Kidney (tissue), 14 donors: Measurements from ENCODE around the gene RASA2. TPM values are rescaled to one million over a fixed set of nuclear protein-coding genes. Genes with fewer than 3 reads are reported as not detected.
"Not testable (repeated sequence)": the region's sequence is repeated elsewhere in the genome, so short reads cannot be mapped to it uniquely, and the experiment has no call there.

Source experiments
- DNase-seq, 5 donors: peaks; one replicate each; pipeline ENCODE4 v3.0.0-alpha.2; 2013 to 2020
- FAIRE-seq: peaks from 2 replicates; lab custom pipeline; 2012; peaks lifted over from hg19 to GRCh38; lab: Jason Lieb, UNC
- H3K27ac ChIP-seq, 2 donors: one replicate each; pipeline ENCODE4 v1.7.0; 2013; ENCODE audit warnings: low read depth in 2 of 2, low read length in 2 of 2, inconsistent platforms in 1 of 2
- H3K27me3 ChIP-seq: one replicate; pipeline ENCODE4 v1.7.1; 2013; ENCODE audit warnings: low read length, inconsistent platforms; ENCODE audit not compliant: control insufficient read depth, insufficient read depth
- H3K36me3 ChIP-seq, 3 donors: one replicate each; pipeline versions ENCODE4 v1.7.0 to v1.7.1; 2013; ENCODE audit warnings: low read length in 3 of 3, control low read depth in 1 of 3, inconsistent platforms in 1 of 3; ENCODE audit not compliant: insufficient read depth in 3 of 3, control insufficient read depth in 2 of 3
- H3K4me1 ChIP-seq, 3 donors: one replicate each; pipeline versions ENCODE4 v1.7.0 to v1.7.1; 2013; ENCODE audit warnings: low read length in 3 of 3, inconsistent platforms in 1 of 3, low read depth in 1 of 3; ENCODE audit not compliant: control insufficient read depth in 2 of 3, insufficient read depth in 2 of 3
- H3K4me3 ChIP-seq, 3 donors: one replicate each; pipeline versions ENCODE4 v1.7.0 to v1.8.1; 2013; ENCODE audit warnings: low read length in 3 of 3, control low read depth in 1 of 3, inconsistent platforms in 1 of 3
- H3K9ac ChIP-seq, 3 donors: one replicate each; pipeline versions ENCODE4 v1.7.0 to v1.7.1; 2013; ENCODE audit warnings: low read length in 3 of 3, control low read depth in 1 of 3, inconsistent platforms in 1 of 3
- H3K9me3 ChIP-seq, 3 donors: one replicate each; pipeline versions ENCODE4 v1.7.0 to v1.7.1; 2013; ENCODE audit warnings: low read length in 3 of 3, control low read depth in 1 of 3, inconsistent platforms in 1 of 3; ENCODE audit not compliant: control insufficient read depth in 2 of 3, insufficient read depth in 1 of 3
- intact Hi-C: fragments of 100-400 bp; cut with DNase I; formaldehyde crosslinking; loops from one replicate; pipeline ENCODE4 v1.11.1; 2022
- polyA plus RNA-seq: library from polyadenylated mRNA; stranded (reverse); fragments of 350-450 nt; fragmentation: Illumina TruSeq; extraction: RNeasy Lipid Tissue Mini Kit (QIAGEN cat#74804); gene quantifications from one replicate; pipeline ENCODE4 v1.2.3, GENCODE V29; 2014; ENCODE audit warnings: low read depth, low replicate concordance; ENCODE audit not compliant: insufficient read depth
- total RNA-seq: library from RNA; stranded (reverse); fragmentation: NEBNext Ultra II Directional; extraction: Animal tissue kit (Norgen Biotek cat#: 25700); gene quantifications from one replicate; pipeline ENCODE4 v1.2.1, GENCODE V29; 2021
- TF ChIP-seq, protein P1 (sequence below): IDR thresholded peaks from 3 replicates; pipeline ENCODE4 v1.5.1; 2012; ENCODE audit warnings: mild to moderate bottlenecking, moderate library complexity, borderline replicate concordance; ENCODE audit not compliant: insufficient read depth; ENCODE audit errors: extremely low read depth
- donor health status: control.
- donor health status: control.
- donor health status: control.
- donor health status: control.
- donor health status: control.
- donor health status: DM: yes; HTN: yes; CAD: no.
- donor health status: Normal renal cell carcinoma (clear cell type).

Gene RASA2
- total and polyA plus RNA-seq, 2 donors from 2014 or later: 2.2 to 29.8 TPM

DNA sequence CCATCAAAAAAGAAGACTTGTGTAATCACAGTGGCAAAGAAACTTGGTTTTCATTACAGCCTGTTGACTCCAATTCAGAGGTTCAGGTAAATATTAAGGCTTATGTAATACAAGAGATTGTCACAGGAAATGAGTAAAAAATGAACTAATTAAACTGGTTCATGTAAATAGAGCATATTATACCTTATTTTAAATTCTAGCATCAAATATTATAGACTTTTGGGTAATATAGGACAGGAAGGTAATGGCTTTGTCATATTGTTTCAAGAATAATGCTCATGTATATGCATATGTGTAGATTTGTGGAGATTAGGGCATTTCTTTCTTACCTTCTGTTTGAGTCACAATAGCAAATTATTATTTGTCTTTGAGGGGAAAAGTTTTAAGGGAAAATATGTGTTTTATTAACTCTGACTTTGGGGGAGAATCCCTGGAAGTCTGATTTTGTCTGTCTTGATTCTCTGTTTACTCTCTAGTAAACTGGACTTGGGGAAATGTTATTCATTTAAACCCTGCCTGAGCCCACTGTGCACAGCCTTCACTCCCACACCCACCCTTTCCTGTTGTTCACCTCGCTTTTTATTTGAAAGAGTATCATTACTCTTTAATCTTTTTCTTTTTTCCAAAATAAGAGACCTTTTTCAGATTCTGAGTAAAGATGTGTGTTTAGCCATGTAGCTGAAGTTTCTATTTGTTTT lies 43.0 kb downstream of the RASA2 start:
- no peaks in the 10 kb centered on the region for H3K27me3 ChIP-seq
- intact Hi-C loops: no loop called here
- no peak overlapping the region for H3K4me3 ChIP-seq
- H3K9me3 ChIP-seq: no peaks in the 10 kb centered on the region
- DNase-seq (no peak), FAIRE-seq (no peak)
- TF ChIP-seq, protein P1, sequence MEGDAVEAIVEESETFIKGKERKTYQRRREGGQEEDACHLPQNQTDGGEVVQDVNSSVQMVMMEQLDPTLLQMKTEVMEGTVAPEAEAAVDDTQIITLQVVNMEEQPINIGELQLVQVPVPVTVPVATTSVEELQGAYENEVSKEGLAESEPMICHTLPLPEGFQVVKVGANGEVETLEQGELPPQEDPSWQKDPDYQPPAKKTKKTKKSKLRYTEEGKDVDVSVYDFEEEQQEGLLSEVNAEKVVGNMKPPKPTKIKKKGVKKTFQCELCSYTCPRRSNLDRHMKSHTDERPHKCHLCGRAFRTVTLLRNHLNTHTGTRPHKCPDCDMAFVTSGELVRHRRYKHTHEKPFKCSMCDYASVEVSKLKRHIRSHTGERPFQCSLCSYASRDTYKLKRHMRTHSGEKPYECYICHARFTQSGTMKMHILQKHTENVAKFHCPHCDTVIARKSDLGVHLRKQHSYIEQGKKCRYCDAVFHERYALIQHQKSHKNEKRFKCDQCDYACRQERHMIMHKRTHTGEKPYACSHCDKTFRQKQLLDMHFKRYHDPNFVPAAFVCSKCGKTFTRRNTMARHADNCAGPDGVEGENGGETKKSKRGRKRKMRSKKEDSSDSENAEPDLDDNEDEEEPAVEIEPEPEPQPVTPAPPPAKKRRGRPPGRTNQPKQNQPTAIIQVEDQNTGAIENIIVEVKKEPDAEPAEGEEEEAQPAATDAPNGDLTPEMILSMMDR: no peak
- no peaks in the 10 kb centered on the region for H3K4me1 ChIP-seq
- H3K9ac ChIP-seq: no peak overlapping the region
- H3K36me3 ChIP-seq: no peaks in the 10 kb centered on the region
- H3K27ac ChIP-seq: no peak overlapping the region

DNA sequence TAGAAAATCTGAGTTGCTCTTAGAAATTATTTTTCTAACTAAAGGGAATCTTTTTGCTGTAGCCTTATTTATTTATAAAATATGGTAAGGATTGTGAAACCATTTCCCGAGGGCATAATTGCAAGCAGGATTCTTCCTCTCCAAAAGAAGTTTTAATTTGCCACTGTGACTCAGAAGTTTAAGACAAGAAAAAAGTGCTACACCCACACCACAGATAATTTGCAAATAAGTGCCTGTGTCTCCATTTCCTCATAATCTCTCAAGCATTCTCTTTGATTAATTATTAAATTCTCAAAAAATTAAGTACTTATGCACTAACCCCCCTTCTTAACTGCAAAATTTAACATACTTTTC lies 43.6 kb downstream of the RASA2 start:
- H3K27me3 ChIP-seq: no peaks in the 10 kb centered on the region
- H3K36me3 ChIP-seq: peaks cover 0 to under 1% (median 0%) of the 10 kb centered on the region in 3 donors
- H3K27ac ChIP-seq: no peak overlapping the region
- DNase-seq (no peak), FAIRE-seq (peak; percentile 3)
- no peak overlapping the region for H3K9ac ChIP-seq
- TF ChIP-seq, protein P1: no peak
- H3K4me1 ChIP-seq: no peaks in the 10 kb centered on the region
- H3K4me3 ChIP-seq: no peak overlapping the region
- no peaks in the 10 kb centered on the region for H3K9me3 ChIP-seq
- intact Hi-C loops: no loop called here

DNA sequence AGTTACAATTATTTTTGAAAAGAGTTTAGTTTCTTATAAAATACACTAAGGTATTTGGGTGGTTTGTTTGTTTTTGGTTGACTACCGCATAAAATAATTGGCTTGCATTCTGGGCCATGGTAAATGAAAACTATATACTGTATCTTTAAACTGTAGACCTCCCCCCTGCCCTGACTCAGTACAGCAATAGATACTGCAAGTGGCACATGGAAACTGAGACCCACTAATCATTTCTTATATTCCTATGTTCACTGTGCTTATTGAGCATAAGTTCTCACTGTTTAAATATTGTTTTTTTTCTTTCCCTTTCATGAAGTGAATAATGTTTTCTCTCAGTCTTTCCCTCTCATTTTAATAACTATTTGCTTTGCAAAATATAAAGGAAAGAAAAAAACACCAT lies 45.8 kb downstream of the RASA2 start:
- intact Hi-C loops: no loop called here
- FAIRE-seq: no peak

DNA sequence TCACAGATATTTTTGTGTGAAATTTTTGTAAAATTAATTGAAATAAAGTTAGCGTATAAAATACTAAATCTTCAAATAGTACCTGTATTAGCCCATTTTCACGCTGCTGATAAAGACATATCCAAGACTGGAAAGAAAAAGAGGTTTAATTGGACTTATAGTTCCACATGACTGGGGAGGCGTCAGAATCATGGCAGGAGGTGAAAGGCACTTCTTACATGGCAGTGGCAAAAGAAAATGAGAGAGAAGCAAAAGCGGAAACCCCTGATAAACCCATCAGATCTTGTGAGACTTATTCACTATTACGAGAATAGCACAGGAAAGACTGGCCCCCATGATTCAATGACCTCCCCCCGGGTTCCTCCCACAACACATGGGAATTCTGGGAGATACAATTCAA lies 49.2 kb downstream of the RASA2 start:
- H3K4me1 ChIP-seq, H3K4me3 ChIP-seq, intact Hi-C loops, H3K9ac ChIP-seq, H3K27ac ChIP-seq, DNase-seq, H3K27me3 ChIP-seq, FAIRE-seq, H3K36me3 ChIP-seq, H3K9me3 ChIP-seq: not testable (repeated sequence)

More for the DNA sequence above, 45.8 kb downstream of the RASA2 start:
- H3K9me3 ChIP-seq: no peaks in the 10 kb centered on the region
- DNase-seq: no peak
- TF ChIP-seq, protein P1: no peak
- peaks cover 0 to 6% (median 3%) of the 10 kb centered on the region in 3 donors for H3K36me3 ChIP-seq
- H3K4me3 ChIP-seq: no peak overlapping the region
- H3K9ac ChIP-seq: no peak overlapping the region
- no peaks in the 10 kb centered on the region for H3K27me3 ChIP-seq
- H3K4me1 ChIP-seq: no peaks in the 10 kb centered on the region
- H3K27ac ChIP-seq: no peak overlapping the region
